GM13976 (cell line): ENCODE data around the gene LRP1B.
"Not testable (repeated sequence)": the region's sequence is repeated elsewhere in the genome, so short reads cannot be mapped to it uniquely, and the experiment has no call there.

Experiments used
- DNase-seq: peaks from one replicate; pipeline ENCODE4 v3.0.0; 2012; ENCODE audit warnings: low spot score
- CTCF ChIP-seq: IDR thresholded peaks from 2 replicates; pipeline ENCODE4 v1.5.1; 2012; ENCODE audit warnings: borderline replicate concordance, mild to moderate bottlenecking; ENCODE audit not compliant: insufficient read depth; ENCODE audit errors: extremely low read depth, missing control alignments, control extremely low read depth
- in situ Hi-C: fragments of 300-500 bp; cut with MboI; formaldehyde crosslinking; loops from one replicate; pipeline ENCODE4 v1.12.0; 2022; ENCODE audit warnings: low sequenced_read_pairs, mixed read lengths, inconsistent platforms; ENCODE audit not compliant: unreplicated experiment

The LRP1B gene

GRCh38 chr2:140986456-140986855 is 1144.4 kb downstream of the LRP1B start:
- in situ Hi-C loops = no loop called here
- TF ChIP-seq CTCF = no peak
- DNase-seq = no peak

- in situ Hi-C loops = no loop called here
- no peak for DNase-seq
- no peak for TF ChIP-seq CTCF
These were observed 1155.6 kb downstream of the LRP1B start for GRCh38 chr2:140975237-140975636.

DNA sequence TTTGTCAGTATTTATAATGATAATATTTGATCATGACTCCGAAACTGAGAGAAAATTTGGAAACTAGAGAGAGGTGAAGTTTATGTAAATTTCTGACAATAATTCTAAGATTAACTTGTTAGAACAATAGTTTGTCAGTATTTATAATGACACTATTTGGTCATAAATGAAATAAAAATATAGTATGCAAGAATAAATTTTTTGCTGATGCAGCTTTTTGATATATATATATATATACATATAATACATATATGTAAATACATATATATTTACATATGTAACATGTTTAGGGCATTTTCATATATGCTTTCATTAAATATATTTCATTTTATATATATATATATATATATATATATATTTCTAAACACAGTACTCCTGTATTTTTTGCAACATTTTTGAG is 1158.1 kb downstream of the LRP1B start:
- TF ChIP-seq CTCF = no peak
- in situ Hi-C loops = no loop called here

GRCh38 chr2:140964324-140964723 is 1166.5 kb downstream of the LRP1B start:
- in situ Hi-C loops, DNase-seq: not testable (repeated sequence)

More for the DNA sequence above, 1158.1 kb downstream of the LRP1B start:
- no peak for DNase-seq

- TF ChIP-seq CTCF = no peak
- in situ Hi-C loops = no loop called here
- no peak for DNase-seq
These were observed 1180.9 kb downstream of the LRP1B start for GRCh38 chr2:140949932-140950331.

DNA sequence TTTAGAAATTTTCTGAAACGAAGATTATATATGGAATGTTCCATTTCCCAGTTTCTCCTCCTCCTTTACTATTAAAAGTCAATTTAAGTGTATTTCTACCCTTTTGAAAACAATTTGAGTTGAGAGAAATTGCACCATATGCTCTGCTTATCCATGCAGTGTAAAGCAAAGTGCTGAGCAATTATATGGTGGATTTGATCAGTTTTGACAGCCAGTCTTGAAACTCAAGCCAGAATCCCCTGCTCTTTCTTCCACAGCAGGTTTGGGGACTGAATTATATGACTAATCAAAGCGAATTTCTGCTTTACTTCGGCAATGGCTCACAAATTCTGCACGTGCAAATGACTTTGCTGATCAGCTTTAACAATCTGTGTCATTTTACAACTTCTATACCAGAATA is 1183.6 kb downstream of the LRP1B start:
- in situ Hi-C loops = no loop called here
- no peak for DNase-seq

GRCh38 chr2:140943867-140944266 is 1186.9 kb downstream of the LRP1B start:
- in situ Hi-C loops = no loop called here

More for the DNA sequence above, 1183.6 kb downstream of the LRP1B start:
- TF ChIP-seq CTCF = no peak

More at GRCh38 chr2:140943867-140944266, 1186.9 kb downstream of the LRP1B start:
- DNase-seq = no peak
- TF ChIP-seq CTCF = no peak
